Esophagus muscularis mucosa (tissue), 4 donors: Measurements from ENCODE around the gene NDST1. TPM values are rescaled to one million over a fixed set of nuclear protein-coding genes. Genes with fewer than 3 reads are reported as not detected.

Source experiments
- DNase-seq: peaks from one replicate; pipeline ENCODE4 v3.0.0-alpha.2; 2017; ENCODE audit errors: extremely low spot score
- H3K27ac ChIP-seq, 4 donors: fragments of 200-600 bp; sonication (generic); replicated peaks in 1 of 4; 1 replicate in 3 of 4; 2 replicates in 1 of 4; pipeline ENCODE4 v1.5.1; 2016 to 2019; ENCODE audit warnings: mild to moderate bottlenecking in 1 of 4
- H3K27me3 ChIP-seq, 4 donors: fragments of 200-600 bp; sonication (generic); one replicate each; pipeline versions ENCODE4 v1.5.1 to v1.6.0; 2016 to 2019
- H3K36me3 ChIP-seq, 4 donors: fragments of 200-600 bp; sonication (generic); one replicate each; pipeline ENCODE4 v1.5.1; 2016 to 2019
- H3K4me1 ChIP-seq, 4 donors: fragments of 200-600 bp; sonication (generic); one replicate each; pipeline ENCODE4 v1.5.1; 2016 to 2019
- H3K4me3 ChIP-seq, 4 donors: fragments of 200-600 bp; sonication (generic); 1 replicate in 2 of 4; 2 replicates in 2 of 4; pipeline ENCODE4 v1.5.1; 2016 to 2019; ENCODE audit warnings: mild to moderate bottlenecking in 4 of 4, moderate library complexity in 1 of 4
- H3K9me3 ChIP-seq, 4 donors: fragments of 200-600 bp; sonication (generic); 1 replicate in 3 of 4; 2 replicates in 1 of 4; pipeline ENCODE4 v1.5.1; 2016 to 2019
- CTCF ChIP-seq, 3 experiments: fragments of 200-600 bp in 2 of 3; fragments of 450-650 bp in 1 of 3; sonication (generic) in 2 of 3; IDR thresholded peaks; one replicate each; pipeline ENCODE4 v1.5.1; 2017 to 2019; ENCODE audit warnings: antibody characterized with exemption in 3 of 3, mild to moderate bottlenecking in 2 of 3, moderate library complexity in 1 of 3
- EP300 ChIP-seq: sonication (generic); formaldehyde crosslinking; IDR thresholded peaks from one replicate; pipeline ENCODE4 v1.6.1; 2017; ENCODE audit warnings: antibody characterized with exemption
- POLR2A ChIP-seq: fragments of 450-650 bp; IDR thresholded peaks from one replicate; pipeline ENCODE4 v1.6.1; 2017; ENCODE audit warnings: antibody characterized with exemption, moderate library complexity, mild to moderate bottlenecking, low read depth
- POLR2AphosphoS5 ChIP-seq, 2 donors: sonication (generic); formaldehyde crosslinking; IDR thresholded peaks; one replicate each; pipeline ENCODE4 v1.6.1; 2017; ENCODE audit warnings: antibody characterized with exemption in 2 of 2
- WGBS: methylation state at CpG from one replicate; pipeline ENCODE4 v1.1.5; 2018; 5-methylcytosine and 5-hydroxymethylcytosine counted together
- intact Hi-C: fragments of 100-400 bp; cut with DNase I; formaldehyde crosslinking; loops from one replicate; pipeline ENCODE4 v1.15.1; 2023
- total RNA-seq, 4 donors: library from RNA; depleted of rRNA; stranded (reverse); fragments of >200 nt; gene quantifications; one replicate each; pipeline versions ENCODE4 v1.1.0 to v1.2.1, GENCODE V29; 2016

NDST1 gene
- total RNA-seq, 4 donors from 2014 or later: 48.2 to 113 (median 74.5) TPM

GRCh38 chr5:150530423-150530822 is 22.5 kb downstream of the NDST1 start:
- no peaks in the 10 kb centered on the region for H3K9me3 ChIP-seq
- H3K4me1 ChIP-seq: peaks cover 39 to 53% (median 46%) of the 10 kb centered on the region in 4 donors
- peaks cover 32 to 62% (median 56%) of the 10 kb centered on the region in 4 donors for H3K36me3 ChIP-seq
- H3K4me3 ChIP-seq: no peak overlapping the region
- no peaks in the 10 kb centered on the region for H3K27me3 ChIP-seq
- 74% methylated on average over 3 of the region's 3 CpGs for WGBS
- DNase-seq: no peak
- intact Hi-C loops: no loop called here
- no peak for TF ChIP-seq EP300
- TF ChIP-seq POLR2AphosphoS5 (IDR thresholded peaks at IDR 0.05): no peak
- TF ChIP-seq POLR2A: no peak
- peak overlapping the region in 1 of 4 donors; percentile 8 for H3K27ac ChIP-seq

- DNase-seq: no peak
- Histone ChIP-seq H3K36me3 (peaks cover 39 to 65% (median 60%) of the 10 kb centered on the region in 4 donors), H3K4me3 (no peak overlapping the region), H3K4me1 (peaks cover 34 to 46% (median 40%) of the 10 kb centered on the region in 4 donors), H3K9me3 (no peaks in the 10 kb centered on the region), H3K27ac (no peak overlapping the region), H3K27me3 (no peaks in the 10 kb centered on the region)
- TF ChIP-seq EP300: no peak
- WGBS: 86% methylated on average over 9 of the region's 9 CpGs
- intact Hi-C loops: no loop called here
Measured at GRCh38 chr5:150530951-150531588, 23.1 kb downstream of the NDST1 start.

- no peak overlapping the region for H3K27ac ChIP-seq
- over 99% methylated on average over 7 of the region's 9 CpGs for WGBS
- no peaks in the 10 kb centered on the region for H3K27me3 ChIP-seq
- intact Hi-C loops: no loop called here
- H3K4me3 ChIP-seq: no peak overlapping the region
- H3K9me3 ChIP-seq: no peaks in the 10 kb centered on the region
- DNase-seq: no peak
- H3K4me1 ChIP-seq: peaks cover 28 to 40% (median 34%) of the 10 kb centered on the region in 4 donors
- TF ChIP-seq CTCF (IDR thresholded peaks at IDR 0.05) (no peak), POLR2AphosphoS5 (IDR thresholded peaks at IDR 0.05) (no peak), EP300 (no peak), POLR2A (no peak)
- peaks cover 45 to 71% (median 66%) of the 10 kb centered on the region in 4 donors for H3K36me3 ChIP-seq
Measured at GRCh38 chr5:150531686-150532085, 23.8 kb downstream of the NDST1 start.

GRCh38 chr5:150532151-150532550 is 24.2 kb downstream of the NDST1 start:
- Histone ChIP-seq H3K36me3 (peaks cover 45 to 76% (median 69%) of the 10 kb centered on the region in 4 donors), H3K27ac (no peak overlapping the region), H3K27me3 (no peaks in the 10 kb centered on the region), H3K4me3 (no peak overlapping the region), H3K9me3 (no peaks in the 10 kb centered on the region), H3K4me1 (peaks cover 27 to 35% (median 29%) of the 10 kb centered on the region in 4 donors)
- intact Hi-C loops: no loop called here
- no peak for DNase-seq
- WGBS: 97% methylated on average over 7 of the region's 7 CpGs
- TF ChIP-seq POLR2A: no peak
- TF ChIP-seq EP300: no peak
- no peak for TF ChIP-seq CTCF (IDR thresholded peaks at IDR 0.05)
- TF ChIP-seq POLR2AphosphoS5 (IDR thresholded peaks at IDR 0.05): no peak

- 88% methylated on average over 2 of the region's 5 CpGs for whole genome bisulfite sequencing
- Histone ChIP-seq H3K9me3 (no peaks in the 10 kb centered on the region), H3K27ac (peak overlapping the region in 3 of 4 donors; percentile 17 to 33 (median 25)), H3K36me3 (peaks cover 42 to 77% (median 68%) of the 10 kb centered on the region in 4 donors), H3K4me1 (peaks cover 21 to 32% (median 27%) of the 10 kb centered on the region in 4 donors), H3K27me3 (no peaks in the 10 kb centered on the region), H3K4me3 (no peak overlapping the region)
- TF ChIP-seq EP300: no peak
- TF ChIP-seq POLR2A: no peak
- no peak for TF ChIP-seq CTCF (IDR thresholded peaks at IDR 0.05)
- TF ChIP-seq POLR2AphosphoS5 (IDR thresholded peaks at IDR 0.05): no peak
- DNase-seq: no peak
- intact Hi-C loops: no loop called here
Measured at GRCh38 chr5:150532996-150533395, 25.1 kb downstream of the NDST1 start.

- Histone ChIP-seq H3K4me3 (no peak overlapping the region), H3K4me1 (peaks cover 5 to 31% (median 20%) of the 10 kb centered on the region in 4 donors), H3K27me3 (no peaks in the 10 kb centered on the region), H3K27ac (no peak overlapping the region), H3K9me3 (no peaks in the 10 kb centered on the region), H3K36me3 (peaks cover 46 to 88% (median 78%) of the 10 kb centered on the region in 4 donors)
- intact Hi-C loops: no loop called here
- no peak for DNase-seq
- TF ChIP-seq POLR2AphosphoS5 (IDR thresholded peaks at IDR 0.05): no peak
- no peak for TF ChIP-seq POLR2A
- WGBS: 100% methylated on average over 3 of the region's 9 CpGs
Measured at GRCh38 chr5:150534811-150535210, 26.9 kb downstream of the NDST1 start.
